ENCODE data around the gene ZNF276.

The ZNF276 gene

GRCh38 chr16:89709166-89709565 lies 12.2 kb upstream of the ZNF276 start:
- Histone ChIP-seq H3K4me3 (no peak overlapping the region), H3K36me3 (ENCODE audit: insufficient read depth, low read length) (peaks cover 1% of the 10 kb centered on the region; the same call in 1 of the 2 replicates), H3K9ac (ENCODE audit: insufficient read length) (no peak overlapping the region), H3K27ac (no peak overlapping the region), H3K9me3 (ENCODE audit: low read depth, low read length) (no peaks in the 10 kb centered on the region)
- no peak for DNase-seq (ENCODE audit: low read depth, low spot score)
- no peak for TF ChIP-seq POLR2AphosphoS5 (IDR thresholded peaks at IDR 0.05; ENCODE audit: borderline replicate concordance, low read depth, low read length)
- TF ChIP-seq EZH2 (IDR thresholded peaks at IDR 0.05), result no peak
- no peak for TF ChIP-seq FOXP2 (optimal IDR thresholded peaks at IDR 0.05; ENCODE audit: control extremely low read depth, extremely low read length, insufficient read depth)

- Histone ChIP-seq H3K36me3 (ENCODE audit: insufficient read depth, low read length) (peaks cover 7% of the 10 kb centered on the region; the same call in 1 of the 2 replicates), H3K4me3 (no peak overlapping the region), H3K9ac (ENCODE audit: insufficient read length) (no peak overlapping the region), H3K27ac (no peak overlapping the region), H3K9me3 (ENCODE audit: low read depth, low read length) (no peaks in the 10 kb centered on the region)
- no peak for DNase-seq (ENCODE audit: low read depth, low spot score)
- no peak for TF ChIP-seq EZH2 (IDR thresholded peaks at IDR 0.05)
- TF ChIP-seq POLR2AphosphoS5 (IDR thresholded peaks at IDR 0.05; ENCODE audit: borderline replicate concordance, low read depth, low read length), result no peak
- TF ChIP-seq FOXP2 (optimal IDR thresholded peaks at IDR 0.05; ENCODE audit: control extremely low read depth, extremely low read length, insufficient read depth), result no peak
Measured at GRCh38 chr16:89709716-89710432, 11.5 kb upstream of the ZNF276 start.

GRCh38 chr16:89710709-89711564 lies 10.4 kb upstream of the ZNF276 start:
- Histone ChIP-seq H3K9ac (ENCODE audit: insufficient read length) (no peak overlapping the region), H3K9me3 (ENCODE audit: low read depth, low read length) (no peaks in the 10 kb centered on the region), H3K36me3 (ENCODE audit: insufficient read depth, low read length) (peaks cover 7% of the 10 kb centered on the region; the same call in 1 of the 2 replicates), H3K4me3 (no peak overlapping the region), H3K27ac (no peak overlapping the region)
- DNase-seq (ENCODE audit: low read depth, low spot score), result no peak
- no peak for TF ChIP-seq POLR2AphosphoS5 (IDR thresholded peaks at IDR 0.05; ENCODE audit: borderline replicate concordance, low read depth, low read length)
- no peak for TF ChIP-seq FOXP2 (optimal IDR thresholded peaks at IDR 0.05; ENCODE audit: control extremely low read depth, extremely low read length, insufficient read depth)
- TF ChIP-seq EZH2 (IDR thresholded peaks at IDR 0.05), result no peak

GRCh38 chr16:89711601-89712273 lies 9.6 kb upstream of the ZNF276 start:
- no peak for DNase-seq (ENCODE audit: low read depth, low spot score)
- peaks cover 7% of the 10 kb centered on the region; the same call in 1 of the 2 replicates for H3K36me3 ChIP-seq (ENCODE audit: insufficient read depth, low read length)
- peak overlapping the region; percentile 77 for H3K9ac ChIP-seq (ENCODE audit: insufficient read length)
- H3K4me3 ChIP-seq, result peak overlapping the region; percentile 81
- TF ChIP-seq EZH2 (IDR thresholded peaks at IDR 0.05) (no peak), POLR2AphosphoS5 (IDR thresholded peaks at IDR 0.05; ENCODE audit: borderline replicate concordance, low read depth, low read length) (peak; percentile 87)
- no peak overlapping the region; the same call in 1 of the 2 replicates for H3K27ac ChIP-seq
- H3K9me3 ChIP-seq (ENCODE audit: low read depth, low read length), result no peaks in the 10 kb centered on the region

- no peak overlapping the region for H3K27ac ChIP-seq
- H3K36me3 ChIP-seq (ENCODE audit: insufficient read depth, low read length), result peaks cover 7% of the 10 kb centered on the region; the same call in 1 of the 2 replicates
- H3K4me3 ChIP-seq, result peak overlapping the region; percentile 81
- TF ChIP-seq POLR2AphosphoS5 (IDR thresholded peaks at IDR 0.05; ENCODE audit: borderline replicate concordance, low read depth, low read length) (no peak), FOXP2 (optimal IDR thresholded peaks at IDR 0.05; ENCODE audit: control extremely low read depth, extremely low read length, insufficient read depth) (no peak), EZH2 (IDR thresholded peaks at IDR 0.05) (no peak)
- no peaks in the 10 kb centered on the region for H3K9me3 ChIP-seq (ENCODE audit: low read depth, low read length)
- H3K9ac ChIP-seq (ENCODE audit: insufficient read length), result peak overlapping the region; percentile 77
- no peak for DNase-seq (ENCODE audit: low read depth, low spot score)
Measured at GRCh38 chr16:89712274-89712781, 9.0 kb upstream of the ZNF276 start.

GRCh38 chr16:89716493-89716892 lies 4.8 kb upstream of the ZNF276 start:
- H3K9ac ChIP-seq (ENCODE audit: insufficient read length), result no peak overlapping the region
- H3K27ac ChIP-seq, result no peak overlapping the region
- H3K9me3 ChIP-seq (ENCODE audit: low read depth, low read length), result no peaks in the 10 kb centered on the region
- DNase-seq (ENCODE audit: low read depth, low spot score), result no peak
- no peak overlapping the region for H3K4me3 ChIP-seq
- TF ChIP-seq EZH2 (IDR thresholded peaks at IDR 0.05), result no peak
- TF ChIP-seq FOXP2 (optimal IDR thresholded peaks at IDR 0.05; ENCODE audit: control extremely low read depth, extremely low read length, insufficient read depth), result no peak
- TF ChIP-seq POLR2AphosphoS5 (IDR thresholded peaks at IDR 0.05; ENCODE audit: borderline replicate concordance, low read depth, low read length), result no peak
- peaks cover 7% of the 10 kb centered on the region; the same call in 1 of the 2 replicates for H3K36me3 ChIP-seq (ENCODE audit: insufficient read depth, low read length)

- H3K36me3 ChIP-seq (ENCODE audit: insufficient read depth, low read length), result peaks cover 7% of the 10 kb centered on the region; the same call in 1 of the 2 replicates
- DNase-seq (ENCODE audit: low read depth, low spot score), result no peak
Measured at GRCh38 chr16:89716916-89717687, 4.2 kb upstream of the ZNF276 start.

More at GRCh38 chr16:89716916-89717687, 4.2 kb upstream of the ZNF276 start:
- H3K27ac ChIP-seq, result no peak overlapping the region
- no peaks in the 10 kb centered on the region for H3K9me3 ChIP-seq (ENCODE audit: low read depth, low read length)
- H3K9ac ChIP-seq (ENCODE audit: insufficient read length), result no peak overlapping the region
- H3K4me3 ChIP-seq, result no peak overlapping the region
- TF ChIP-seq FOXP2 (optimal IDR thresholded peaks at IDR 0.05; ENCODE audit: control extremely low read depth, extremely low read length, insufficient read depth), result no peak
- no peak for TF ChIP-seq POLR2AphosphoS5 (IDR thresholded peaks at IDR 0.05; ENCODE audit: borderline replicate concordance, low read depth, low read length)
- TF ChIP-seq EZH2 (IDR thresholded peaks at IDR 0.05), result no peak
